Left hindlimb (tissue), 1 donor: ENCODE measurements around the gene GRK7.

Experiments used
- DNase-seq: peaks from one replicate; pipeline ENCODE4 v3.0.0-alpha.2; 2018

The GRK7 gene, protein sequence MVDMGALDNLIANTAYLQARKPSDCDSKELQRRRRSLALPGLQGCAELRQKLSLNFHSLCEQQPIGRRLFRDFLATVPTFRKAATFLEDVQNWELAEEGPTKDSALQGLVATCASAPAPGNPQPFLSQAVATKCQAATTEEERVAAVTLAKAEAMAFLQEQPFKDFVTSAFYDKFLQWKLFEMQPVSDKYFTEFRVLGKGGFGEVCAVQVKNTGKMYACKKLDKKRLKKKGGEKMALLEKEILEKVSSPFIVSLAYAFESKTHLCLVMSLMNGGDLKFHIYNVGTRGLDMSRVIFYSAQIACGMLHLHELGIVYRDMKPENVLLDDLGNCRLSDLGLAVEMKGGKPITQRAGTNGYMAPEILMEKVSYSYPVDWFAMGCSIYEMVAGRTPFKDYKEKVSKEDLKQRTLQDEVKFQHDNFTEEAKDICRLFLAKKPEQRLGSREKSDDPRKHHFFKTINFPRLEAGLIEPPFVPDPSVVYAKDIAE (N-terminal part only)

GRCh38 chr3:141763088-141763750 lies at the start of gene GRK7:
TSS of gene GRK7 (plus strand) at chr3:141763408. CDS start at chr3:141778285, 14,877 bp downstream.
- no peak for DNase-seq

DNA sequence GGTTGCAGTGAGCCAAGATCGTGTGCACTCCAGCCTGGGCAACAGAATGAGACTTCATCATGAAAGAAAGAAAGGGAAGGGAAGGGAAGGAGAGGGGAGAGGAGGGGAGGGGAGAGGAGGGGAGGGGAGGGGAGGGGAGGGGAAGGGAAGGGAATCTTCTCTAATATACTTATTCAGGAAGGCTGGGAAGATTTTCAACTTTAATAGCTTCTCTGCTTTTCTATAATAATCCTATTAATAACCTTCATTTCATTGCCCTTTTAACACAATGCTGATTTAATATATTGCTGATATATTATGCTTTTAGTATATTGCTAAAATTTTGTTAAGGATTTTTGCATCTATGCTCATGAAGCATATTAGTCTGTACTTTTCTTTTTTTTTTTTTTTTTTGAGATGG lies 48.5 kb upstream of the GRK7 start:
- no peak for DNase-seq

GRCh38 chr3:141722081-141722480 lies 41.1 kb upstream of the GRK7 start:
- no peak for DNase-seq

DNA sequence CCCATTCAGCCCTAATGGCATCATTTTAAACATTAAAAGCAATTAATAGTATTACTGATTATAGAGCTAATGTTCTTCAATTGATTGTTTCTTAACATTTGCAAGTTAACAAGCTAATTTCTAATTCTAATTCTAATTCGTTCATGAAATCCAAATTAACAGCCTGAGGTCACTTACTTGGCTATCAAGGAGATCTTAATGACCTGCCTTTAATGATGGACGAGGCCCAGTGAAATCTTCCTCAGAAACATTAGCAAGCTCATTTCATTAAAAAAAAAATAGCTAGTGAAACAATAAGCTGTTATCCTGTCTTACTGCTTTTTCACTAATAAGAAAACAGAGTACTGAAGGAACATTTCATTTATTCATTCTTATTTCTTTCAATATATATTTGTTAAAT lies 40.6 kb upstream of the GRK7 start:
- no peak for DNase-seq

DNA sequence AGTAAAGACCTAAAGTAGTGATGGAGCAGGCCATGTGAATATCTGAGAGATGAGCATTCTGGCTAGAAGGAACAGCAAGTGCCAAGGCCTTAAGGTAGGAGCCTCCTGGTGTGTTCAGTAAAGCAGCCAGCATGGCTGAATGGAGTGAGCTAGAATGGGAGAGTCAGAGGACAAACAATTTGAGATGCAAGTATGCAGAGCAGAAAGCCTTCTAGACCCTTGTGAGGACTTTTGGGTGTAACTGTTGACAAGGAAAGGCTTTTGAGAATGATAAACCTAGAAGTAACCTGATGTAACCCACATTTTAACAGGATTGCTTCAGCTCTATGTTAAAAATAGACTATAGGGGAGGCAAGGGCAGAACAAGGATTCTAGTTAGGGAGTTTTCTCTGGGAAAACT lies 40.0 kb upstream of the GRK7 start:
- no peak for DNase-seq

DNA sequence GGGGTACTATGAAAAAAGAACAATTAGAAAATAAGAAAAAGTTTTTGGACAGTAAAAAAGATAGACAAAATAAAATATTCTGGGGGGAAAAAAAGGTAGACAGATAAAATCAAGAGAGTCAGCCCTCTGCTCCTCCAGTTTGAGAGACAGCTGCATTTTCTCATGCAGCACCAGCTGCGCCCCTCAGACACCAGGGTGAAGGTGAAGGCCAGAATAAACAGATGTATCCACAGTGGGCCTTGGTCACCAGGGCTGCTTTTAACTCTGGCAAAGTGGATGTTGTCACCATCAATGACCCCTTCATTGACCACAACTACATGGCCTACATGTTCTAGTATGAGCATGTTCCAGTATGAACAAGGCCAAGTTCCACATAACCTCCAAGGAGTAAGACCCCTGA lies 39.0 kb upstream of the GRK7 start:
- DNase-seq, result no peak

GRCh38 chr3:141725036-141725435 lies 38.2 kb upstream of the GRK7 start:
- DNase-seq, result no peak

- no peak for DNase-seq
These were observed 36.7 kb upstream of the GRK7 start for GRCh38 chr3:141726483-141726882.

DNA sequence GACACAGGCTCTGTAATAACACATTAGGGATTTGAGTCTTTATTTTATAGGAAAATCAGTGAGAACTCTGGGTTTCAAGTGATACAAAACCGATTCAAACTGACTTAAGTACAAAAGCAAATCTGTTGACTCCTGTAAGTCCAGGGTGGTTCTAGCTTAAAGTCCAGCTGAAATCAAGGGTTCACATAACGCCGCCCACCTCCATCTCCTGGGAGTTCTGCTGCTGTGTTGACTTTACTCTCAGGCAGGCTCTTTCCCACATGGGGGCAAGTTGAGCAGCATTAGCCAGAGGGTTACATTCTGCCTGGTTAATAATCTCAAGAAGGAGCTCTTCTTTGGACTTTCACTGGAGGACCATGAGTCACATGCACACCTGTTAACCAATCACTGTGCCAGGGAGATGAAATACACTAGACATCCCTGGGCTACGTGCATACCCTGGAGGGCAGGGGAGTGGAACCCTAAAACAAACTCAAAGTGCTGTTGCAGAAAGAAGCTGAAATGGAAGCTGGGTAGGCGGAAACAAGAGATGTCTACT lies 34.8 kb upstream of the GRK7 start:
- DNase-seq, result no peak

DNA sequence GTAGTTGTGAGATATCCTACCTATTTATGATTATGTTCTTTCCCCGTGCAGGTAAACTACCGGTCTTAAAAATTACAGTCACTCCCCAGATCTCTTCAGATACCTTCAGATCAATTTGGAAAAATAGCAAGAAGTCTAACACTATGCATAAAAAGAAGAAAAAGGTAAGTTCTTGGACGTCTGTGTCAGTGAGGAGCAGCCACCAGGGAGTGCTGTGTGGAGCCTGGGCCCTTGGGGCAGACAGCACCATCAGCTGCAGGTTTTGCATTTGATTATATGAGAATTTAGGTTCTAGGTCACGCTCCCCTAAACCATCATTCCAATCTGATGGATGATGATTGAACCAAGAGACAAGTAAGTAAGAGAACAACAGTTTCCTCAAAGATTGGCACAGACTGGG lies 34.0 kb upstream of the GRK7 start:
- no peak for DNase-seq

DNA sequence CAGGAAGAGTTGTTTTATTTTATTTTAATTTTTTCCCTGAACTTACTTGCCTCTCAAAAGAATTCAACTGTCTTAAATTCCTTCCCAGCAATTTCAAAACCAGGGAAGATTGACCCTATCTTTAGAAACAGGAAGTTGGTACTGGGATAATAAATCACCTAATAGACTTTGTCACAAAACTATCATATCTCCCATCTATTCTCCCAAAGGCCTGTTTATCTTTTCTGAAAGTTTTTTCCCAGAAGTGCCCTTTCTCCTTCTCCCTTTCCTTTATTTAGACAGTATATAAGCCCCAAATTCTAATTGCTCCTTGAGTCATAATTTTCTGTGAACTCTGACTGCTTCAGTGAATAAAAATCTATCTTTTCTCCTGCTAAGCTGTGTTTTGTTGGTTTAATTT lies 28.0 kb upstream of the GRK7 start:
- DNase-seq, result no peak

DNA sequence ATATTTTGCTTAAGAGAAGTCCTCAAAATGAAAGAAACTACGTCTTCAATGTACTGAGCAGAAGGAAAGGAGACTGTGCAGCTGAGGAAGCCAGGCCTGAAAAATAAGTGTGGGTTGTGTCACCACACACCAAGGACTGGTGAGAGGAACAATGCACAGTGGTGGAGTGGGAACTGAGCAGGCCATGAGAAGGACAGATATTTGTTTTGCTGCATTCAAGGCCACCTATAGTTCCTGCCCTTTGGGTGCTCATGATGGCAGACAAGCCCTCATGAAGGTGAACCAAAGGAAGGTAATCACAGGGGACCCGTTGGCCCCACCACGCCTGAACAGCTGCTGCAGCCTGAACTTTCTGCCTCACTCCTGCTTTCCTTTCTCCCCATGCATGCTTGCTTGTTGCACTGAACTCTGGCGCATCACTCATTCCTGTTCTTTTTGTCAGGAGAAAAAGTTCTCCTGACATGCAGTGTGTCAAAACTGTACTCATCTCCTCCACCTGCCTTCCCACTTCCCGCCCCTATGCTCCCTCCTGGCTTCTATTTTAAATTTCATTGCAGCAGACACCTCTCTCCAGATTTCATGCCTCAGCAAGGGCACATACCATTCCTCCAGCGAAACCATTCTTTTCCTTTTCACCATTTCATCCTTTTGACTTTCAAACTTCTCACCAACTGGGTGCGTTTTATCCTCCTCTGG lies 27.3 kb upstream of the GRK7 start:
- no peak for DNase-seq

- no peak for DNase-seq
These were observed 26.1 kb upstream of the GRK7 start for GRCh38 chr3:141737093-141737492.

DNA sequence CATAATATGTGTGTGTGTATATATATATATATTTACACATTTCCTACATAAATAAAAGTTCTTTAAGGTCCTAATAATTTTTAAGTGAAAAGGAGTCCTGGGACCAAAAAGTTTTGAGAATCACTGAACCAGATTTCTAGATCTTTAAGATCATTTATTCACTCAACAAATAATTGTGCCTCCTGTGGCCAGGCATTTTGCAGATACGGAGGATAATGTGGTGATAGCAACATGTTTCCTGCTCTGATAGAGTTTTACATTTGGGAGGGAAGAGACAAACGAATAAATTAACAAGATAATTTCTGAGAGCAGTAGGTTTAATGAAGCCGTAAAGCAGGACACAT lies 25.6 kb upstream of the GRK7 start:
- DNase-seq, result no peak

DNA sequence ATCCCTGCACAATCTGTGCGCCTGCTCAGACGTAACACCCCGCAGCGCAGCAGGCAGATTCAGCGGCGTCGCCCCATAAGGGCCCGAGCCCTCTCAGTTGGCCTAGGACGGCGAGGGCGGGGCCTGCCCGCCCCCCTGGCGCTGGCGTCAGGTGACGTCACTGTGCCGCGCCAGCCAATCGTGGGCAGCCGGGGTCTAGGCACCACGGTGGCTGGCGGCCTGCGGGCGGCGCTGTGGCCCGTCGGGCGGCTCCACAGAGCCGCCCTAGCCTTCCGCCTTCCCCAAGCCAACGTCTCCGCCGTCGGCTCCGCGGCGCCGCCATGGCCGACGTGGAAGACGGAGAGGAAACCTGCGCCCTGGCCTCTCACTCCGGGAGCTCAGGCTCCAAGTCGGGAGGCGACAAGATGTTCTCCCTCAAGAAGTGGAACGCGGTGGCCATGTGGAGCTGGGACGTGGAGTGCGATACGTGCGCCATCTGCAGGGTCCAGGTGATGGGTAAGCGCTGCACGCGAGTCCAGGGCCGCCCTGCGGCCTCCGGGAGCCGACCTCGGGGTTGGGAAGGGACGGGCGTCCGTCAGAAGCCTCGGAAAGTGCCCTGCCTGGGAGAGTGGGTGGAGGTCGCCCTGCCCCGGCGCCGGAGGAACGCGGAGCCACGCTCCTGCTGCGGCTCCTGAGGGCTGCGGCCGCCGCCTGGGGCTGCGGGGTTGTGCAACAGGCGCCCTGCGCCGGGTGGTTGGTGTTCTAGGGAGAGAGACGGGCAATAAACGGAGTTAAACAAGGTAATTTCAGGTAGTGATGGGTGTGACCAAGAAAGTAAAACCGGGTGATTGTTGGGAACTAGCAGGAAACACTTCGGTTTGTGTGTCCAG lies 25.0 kb upstream of the GRK7 start, which contains the start of gene RNF7:
RNF7 (plus strand) TSS at position 277 of the 869 bp plus-strand sequence; CDS start at position 321, 44 bp downstream.
- peak; percentile 97 for DNase-seq

GRCh38 chr3:141738891-141739363 lies 24.3 kb upstream of the GRK7 start:
- peak; percentile 34 for DNase-seq

DNA sequence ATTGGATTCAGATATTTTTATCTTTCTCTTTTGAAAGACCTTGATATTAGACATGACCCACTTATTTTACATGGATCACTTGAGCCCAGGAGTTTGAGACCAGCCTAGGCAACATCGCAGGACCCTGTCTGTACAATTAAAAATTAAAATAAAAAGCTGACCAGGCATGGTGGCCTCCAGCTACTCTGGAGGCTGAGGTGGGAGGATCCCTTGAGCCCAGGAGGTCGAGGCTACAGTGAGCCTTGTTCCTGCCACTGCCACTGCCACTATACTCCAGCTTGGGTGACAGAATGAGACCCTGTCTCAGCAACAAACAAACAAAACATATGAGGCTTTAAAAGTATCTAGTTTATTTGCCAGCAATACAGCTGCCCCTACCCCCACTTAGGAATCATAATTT lies 23.5 kb upstream of the GRK7 start:
- DNase-seq, result no peak

- no peak for DNase-seq
These were observed 22.9 kb upstream of the GRK7 start for GRCh38 chr3:141740349-141740748.

DNA sequence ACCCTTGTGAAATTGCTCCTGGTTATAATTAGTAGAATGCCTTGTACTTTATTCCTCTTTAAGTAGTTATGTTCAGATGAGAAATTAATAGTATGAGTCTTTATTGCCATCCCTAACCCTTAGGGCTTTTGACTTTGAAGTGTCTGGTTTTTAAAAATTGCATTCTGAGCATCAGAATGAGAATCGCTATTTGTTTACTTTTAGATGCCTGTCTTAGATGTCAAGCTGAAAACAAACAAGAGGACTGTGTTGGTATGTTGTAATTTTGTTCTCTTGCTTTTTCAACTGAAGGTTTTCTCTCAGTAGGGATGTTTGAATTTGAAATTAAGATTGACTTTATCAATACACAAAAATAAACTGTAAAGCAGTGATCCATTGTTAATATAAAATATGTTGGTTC lies 19.9 kb upstream of the GRK7 start:
- no peak for DNase-seq

DNA sequence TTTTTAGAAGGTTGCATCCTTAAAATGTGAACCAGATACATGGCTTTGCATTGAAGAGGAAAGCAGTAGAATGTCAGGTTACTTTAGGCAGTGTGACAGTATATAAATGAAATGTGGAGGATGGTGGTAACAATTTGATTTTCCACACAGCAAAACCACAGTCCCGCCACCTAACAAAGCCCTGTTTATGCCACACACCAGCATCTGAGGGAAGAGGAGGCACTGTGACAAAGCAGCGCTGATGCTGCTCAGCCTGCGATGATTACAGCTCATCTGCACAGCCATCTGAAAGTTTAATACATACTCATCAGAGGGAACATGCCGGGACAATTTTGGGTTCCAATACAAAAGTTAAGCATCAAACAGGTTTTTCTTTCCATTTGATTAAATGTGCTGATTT lies 16.2 kb upstream of the GRK7 start:
- DNase-seq, result no peak

DNA sequence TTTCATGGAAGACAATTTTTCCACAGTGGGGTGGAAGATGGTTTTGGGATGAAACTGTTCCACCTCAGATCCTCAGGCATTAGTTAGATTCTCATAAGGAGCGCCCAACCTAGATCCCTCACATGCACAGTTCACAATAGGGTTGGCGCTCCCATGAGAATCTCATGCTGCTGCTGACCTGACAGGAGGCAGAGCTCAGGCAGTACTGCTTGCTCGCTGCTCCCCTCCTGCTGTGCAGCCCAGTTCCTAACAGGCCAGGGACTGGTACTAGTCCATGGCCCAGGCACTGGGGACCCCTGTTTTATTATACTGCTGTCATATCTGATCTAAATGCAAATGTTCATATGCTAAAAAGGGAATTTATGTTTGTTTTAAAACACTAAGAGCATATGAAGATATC lies 9.8 kb upstream of the GRK7 start:
- DNase-seq, result no peak

GRCh38 chr3:141754032-141754431 lies 9.2 kb upstream of the GRK7 start:
- DNase-seq, result no peak
